ENCODE data around the gene AMIGO3.
A peak's percentile ranks its signal among the peaks of the same experiment; 100 is the strongest.
"Not testable (repeated sequence)": the region's sequence is repeated elsewhere in the genome, so short reads cannot be mapped to it uniquely, and the experiment has no call there.

Gene AMIGO3
- total RNA-seq = 0 reads per million in 4 experiments

GRCh38 chr3:49719214-49719884 lies at the start of gene AMIGO3:
TSS of gene AMIGO3 (minus strand) at chr3:49719684. CDS start at chr3:49719465, 219 bp downstream.
- peak; percentile 87 for DNase-seq

GRCh38 chr3:49763981-49764380 lies 44.5 kb upstream of the AMIGO3 start:
- DNase-seq = no peak

DNA sequence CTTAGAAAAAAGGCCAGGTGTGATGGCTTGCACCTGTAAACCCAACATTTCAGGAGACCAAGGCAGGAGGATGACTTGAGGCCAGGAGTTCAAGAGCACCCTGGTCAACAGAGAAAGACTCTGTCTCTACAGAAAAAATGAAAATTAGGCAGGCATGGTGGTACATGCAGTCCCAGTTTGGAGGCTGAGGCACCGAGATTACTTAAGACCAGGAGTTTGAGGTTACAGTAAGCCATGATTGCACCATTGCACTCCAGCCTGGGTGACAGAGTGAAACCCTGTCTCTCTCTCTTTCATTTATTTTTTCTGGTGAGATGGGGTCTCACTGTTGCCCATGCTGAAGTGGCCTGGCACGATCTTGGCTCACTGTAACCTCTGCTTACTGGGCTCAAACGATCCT lies 42.2 kb upstream of the AMIGO3 start:
- no peak for DNase-seq

DNA sequence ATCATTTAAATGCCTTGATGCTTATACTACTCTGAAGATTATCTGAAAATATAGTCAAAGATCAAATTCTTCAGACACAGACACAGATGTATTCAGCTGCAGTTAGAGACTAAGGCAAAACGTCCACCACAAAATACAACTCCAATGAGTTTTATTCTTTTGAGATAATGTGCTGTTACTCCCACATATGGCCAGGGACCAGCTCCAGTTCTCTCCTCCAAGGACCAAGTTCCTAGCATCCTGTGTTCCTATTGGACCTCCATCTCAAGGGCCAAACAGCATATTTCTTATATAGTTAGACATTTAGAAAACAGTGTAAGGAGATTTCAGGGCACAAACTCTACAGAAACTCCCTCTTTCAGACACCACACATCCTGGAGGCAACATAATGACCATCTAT lies 39.7 kb upstream of the AMIGO3 start:
- no peak for DNase-seq

GRCh38 chr3:49757197-49757596 lies 37.7 kb upstream of the AMIGO3 start:
- DNase-seq = no peak

GRCh38 chr3:49756036-49756435 lies 36.6 kb upstream of the AMIGO3 start:
- DNase-seq = no peak

GRCh38 chr3:49754536-49754935 lies 35.1 kb upstream of the AMIGO3 start:
- DNase-seq = no peak

DNA sequence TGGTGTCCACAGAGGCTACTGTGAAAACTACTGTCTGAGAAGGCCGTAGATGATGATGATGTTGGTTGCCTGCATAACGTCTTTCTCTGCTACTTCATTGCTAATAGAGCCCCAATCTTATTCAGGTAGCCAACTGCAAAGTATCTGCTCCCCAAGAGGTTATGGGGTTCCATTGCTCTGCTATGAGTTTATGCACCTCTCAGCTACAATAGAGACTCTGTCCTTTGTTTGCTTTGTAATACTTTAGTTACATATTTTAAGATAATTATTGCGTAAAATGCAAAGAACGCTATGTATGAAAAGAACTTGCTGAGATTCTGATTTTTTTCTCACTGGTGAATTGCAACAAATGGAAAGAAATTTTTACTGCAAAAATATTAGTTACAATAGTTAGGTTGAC lies 32.0 kb upstream of the AMIGO3 start:
- DNase-seq = no peak

DNA sequence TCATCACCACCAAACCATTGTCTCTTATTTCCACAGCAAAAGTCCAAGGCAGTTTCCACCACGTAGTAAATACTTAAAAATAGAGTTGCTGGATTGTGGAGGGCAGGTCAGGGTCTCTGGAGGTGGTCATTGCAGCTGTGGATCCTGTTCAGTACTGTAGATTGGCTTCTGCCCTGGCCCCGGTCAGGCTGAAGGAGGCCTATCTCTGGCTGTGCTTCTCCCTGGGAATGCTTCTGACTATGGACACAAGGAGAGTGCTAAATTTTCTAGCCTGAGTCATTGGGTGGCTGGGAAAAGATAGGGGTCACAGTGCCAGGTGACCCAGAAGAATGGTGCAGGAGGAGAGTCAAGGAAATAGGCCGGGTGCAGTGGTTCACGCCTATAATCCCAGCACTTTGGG lies 30.6 kb upstream of the AMIGO3 start:
- no peak for DNase-seq

DNA sequence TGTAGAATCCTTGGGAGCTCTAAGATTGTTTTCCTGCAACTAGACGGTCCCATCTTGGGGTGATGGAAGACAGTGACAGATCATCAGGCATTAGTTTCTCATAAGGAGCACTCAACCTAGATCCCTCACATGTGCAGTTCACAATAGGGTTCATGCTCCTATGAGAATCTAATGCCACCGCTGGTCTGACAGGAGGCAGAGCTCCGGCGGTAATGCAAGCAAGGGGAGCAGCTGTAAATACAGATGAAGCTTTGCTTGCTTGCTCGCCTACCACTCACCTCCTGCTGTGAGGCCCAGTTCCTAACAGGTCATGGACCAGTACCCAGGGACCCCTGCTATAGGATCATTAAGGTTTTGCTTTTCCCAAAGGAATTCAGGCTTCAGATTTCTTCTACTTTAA lies 29.4 kb upstream of the AMIGO3 start:
- DNase-seq = not testable (repeated sequence)

DNA sequence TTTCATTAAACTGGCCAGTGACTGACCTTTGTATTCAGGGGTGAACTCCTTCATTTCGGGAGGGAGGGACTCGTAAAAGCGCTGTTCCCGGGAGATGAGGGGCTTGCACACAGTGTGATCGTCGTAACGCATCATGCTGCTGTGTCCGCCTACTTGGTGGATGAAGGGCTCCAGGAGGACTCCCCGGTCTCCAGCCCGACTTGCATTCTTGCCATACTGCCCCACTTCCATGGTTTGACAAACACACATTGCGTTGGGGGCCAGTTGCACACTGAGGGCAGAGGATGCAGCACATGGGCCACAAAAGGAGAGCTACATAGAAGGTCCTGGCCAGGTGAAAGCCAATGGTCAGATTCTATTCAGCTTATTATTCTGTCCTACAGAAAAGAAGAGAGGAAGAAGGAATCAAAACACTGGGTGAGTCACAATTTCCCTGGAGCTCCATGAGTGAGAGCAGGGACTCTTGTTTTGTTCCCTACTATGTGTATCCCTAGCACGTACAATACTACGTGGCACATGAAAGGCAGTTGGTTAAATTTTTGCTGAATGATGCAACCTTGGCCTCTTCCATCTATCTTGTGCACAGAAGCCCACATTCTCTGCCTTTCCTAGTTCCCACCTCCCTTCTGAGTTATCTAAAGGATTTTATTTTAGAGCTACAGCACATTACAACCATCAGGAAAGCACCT lies 28.5 kb upstream of the AMIGO3 start:
- DNase-seq = no peak

GRCh38 chr3:49745986-49746385 lies 26.5 kb upstream of the AMIGO3 start:
- DNase-seq = no peak

- no peak for DNase-seq
These were observed 20.9 kb upstream of the AMIGO3 start for GRCh38 chr3:49740427-49740826.

GRCh38 chr3:49738067-49738713 lies 18.7 kb upstream of the AMIGO3 start:
- DNase-seq = no peak

- DNase-seq = no peak
These were observed 15.3 kb upstream of the AMIGO3 start for GRCh38 chr3:49734752-49735151.

- no peak for DNase-seq
These were observed 14.1 kb upstream of the AMIGO3 start for GRCh38 chr3:49733551-49733950.

DNA sequence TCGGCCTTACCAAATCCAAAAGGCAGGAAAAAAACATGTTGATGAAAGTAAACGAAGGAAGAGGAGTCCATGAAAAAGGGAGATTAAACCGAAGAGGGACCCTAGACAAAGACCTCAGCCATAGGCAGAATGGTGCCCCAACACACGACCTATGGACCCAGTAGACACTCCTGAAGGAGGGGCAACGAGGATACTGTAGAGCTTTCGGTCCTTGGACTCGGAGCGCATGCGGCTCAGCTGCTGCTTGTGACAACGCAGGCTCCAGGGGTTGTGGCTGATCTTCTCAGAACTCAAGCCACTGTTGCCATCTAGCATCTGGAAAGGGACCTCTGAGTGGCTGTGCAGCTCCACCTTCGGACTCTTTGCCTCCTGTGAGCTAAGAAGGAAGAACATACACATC lies 13.1 kb upstream of the AMIGO3 start:
- DNase-seq = no peak

- no peak for DNase-seq
These were observed 10.6 kb upstream of the AMIGO3 start for GRCh38 chr3:49729966-49730609.

DNA sequence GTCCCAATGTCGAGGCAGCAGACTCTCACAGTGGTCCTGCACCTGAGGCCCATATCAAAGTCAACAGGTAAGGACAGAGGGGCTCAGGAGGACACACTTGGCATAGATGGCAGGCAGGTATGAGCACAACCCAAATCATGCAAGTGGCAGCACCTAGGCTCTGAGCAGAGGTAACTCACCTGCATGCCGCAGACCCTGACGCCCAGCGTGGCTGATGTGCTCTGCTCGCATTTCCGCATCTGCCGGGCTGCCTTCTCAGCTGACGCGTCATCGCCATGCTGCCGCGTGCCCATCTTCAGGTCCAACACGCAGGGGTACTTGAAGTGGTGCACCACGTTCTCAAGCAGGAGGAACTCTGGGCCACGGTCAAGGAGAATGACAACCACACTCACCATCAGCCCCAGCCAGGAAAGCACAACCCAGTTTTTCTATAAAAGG lies 8.5 kb upstream of the AMIGO3 start:
- DNase-seq = no peak

DNA sequence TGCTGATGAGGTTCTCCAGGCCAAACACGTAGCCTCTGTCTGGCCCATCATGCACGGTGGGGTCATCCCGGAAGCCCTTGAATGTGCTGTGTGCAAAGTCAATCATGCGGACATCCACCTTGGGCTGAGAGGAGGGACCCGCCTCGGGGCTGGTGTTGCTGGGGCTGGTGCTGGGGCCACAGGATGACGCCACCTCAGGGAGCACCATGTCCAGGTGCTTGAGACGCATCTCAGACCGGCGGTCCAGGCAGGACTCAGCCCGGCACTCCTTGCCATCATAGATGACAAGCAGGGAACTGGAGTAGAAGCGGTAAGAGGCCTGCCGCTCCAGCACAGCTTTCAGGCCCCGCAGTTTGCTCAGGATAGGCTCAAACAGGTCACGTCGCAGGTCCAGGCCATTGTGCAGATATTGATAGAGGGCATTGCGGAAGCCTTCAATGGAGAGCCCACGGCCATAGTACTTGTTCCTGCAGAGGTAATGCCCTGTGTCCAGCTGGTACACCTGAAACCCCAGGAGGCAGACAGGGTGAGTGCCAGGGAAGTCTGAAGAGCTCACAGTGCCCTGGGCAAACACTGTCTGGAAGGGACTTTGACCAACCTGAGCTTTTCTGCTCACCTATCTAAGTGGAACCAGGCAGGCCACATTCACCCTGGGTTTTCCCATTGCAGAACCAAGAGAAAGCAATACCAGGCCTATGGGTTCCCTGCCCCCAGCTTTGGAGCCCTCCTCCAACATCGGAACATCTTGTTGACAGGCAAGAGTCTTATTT lies 7.9 kb upstream of the AMIGO3 start:
- DNase-seq = no peak

GRCh38 chr3:49725906-49726681 lies 6.6 kb upstream of the AMIGO3 start:
- no peak for DNase-seq

GRCh38 chr3:49724586-49724985 lies 5.1 kb upstream of the AMIGO3 start:
- DNase-seq = peak; percentile 15

Data from effector CD8-positive, alpha-beta T cell (primary cell).